Ramos (cell line): Measurements from ENCODE around the gene PRKRA.

Experiments
- in situ Hi-C: fragments of 300-500 bp; cut with MboI; formaldehyde crosslinking; loops from one replicate; pipeline ENCODE4 v1.14.3; 2022; ENCODE audit warnings: low sequenced_read_pairs; ENCODE audit not compliant: unreplicated experiment

Gene PRKRA

GRCh38 chr2:178469219-178469849, 18.4 kb upstream of the PRKRA start:
- in situ Hi-C loops = no loop called here

DNA sequence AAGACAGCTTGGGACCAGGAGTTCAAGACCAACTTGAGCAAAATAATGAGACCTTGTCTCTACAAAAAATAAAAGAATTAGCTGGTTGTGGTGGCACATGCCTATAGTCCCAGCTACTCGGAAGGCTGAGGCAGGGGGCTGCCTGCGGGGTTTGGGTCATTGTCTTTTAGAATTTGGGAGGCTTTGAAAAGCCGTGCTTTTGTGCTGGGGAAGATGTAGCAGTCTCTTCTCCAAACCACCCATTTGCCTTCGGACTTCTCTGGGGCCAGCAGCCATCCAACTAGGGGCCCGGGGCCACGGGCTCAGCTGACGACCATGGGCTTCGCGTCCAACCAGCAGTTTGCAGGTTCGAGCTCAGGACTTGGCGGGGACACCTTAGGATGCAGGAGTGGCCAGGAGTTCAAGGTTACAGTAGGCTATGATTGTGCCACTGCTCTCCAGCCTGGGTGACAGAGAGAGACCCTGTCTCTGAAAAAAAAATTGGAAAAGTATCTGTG, 6.5 kb upstream of the PRKRA start:
- in situ Hi-C loops = no loop called here

DNA sequence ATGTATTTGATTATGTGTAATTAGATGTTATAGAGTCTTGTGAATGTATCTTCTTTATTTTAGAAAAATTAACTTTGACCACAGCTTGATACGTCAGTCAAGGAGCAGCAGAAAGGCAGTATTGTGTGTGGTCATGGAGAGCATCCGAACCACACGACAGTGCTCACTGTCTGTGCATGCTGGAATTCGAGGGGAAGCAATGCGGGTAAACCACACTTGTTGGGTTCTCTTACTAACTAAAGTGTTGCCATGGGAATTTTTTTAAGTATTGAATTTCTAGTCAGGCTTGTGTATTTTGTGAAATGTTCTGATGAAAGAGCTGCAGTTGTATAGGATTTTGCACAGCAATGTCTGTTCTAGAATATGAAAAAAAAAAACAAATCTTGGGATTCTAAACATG, 5.0 kb upstream of the PRKRA start:
- in situ Hi-C loops = no loop called here

GRCh38 chr2:178452870-178453269, 1.9 kb upstream of the PRKRA start:
- in situ Hi-C loops = no loop called here

DNA sequence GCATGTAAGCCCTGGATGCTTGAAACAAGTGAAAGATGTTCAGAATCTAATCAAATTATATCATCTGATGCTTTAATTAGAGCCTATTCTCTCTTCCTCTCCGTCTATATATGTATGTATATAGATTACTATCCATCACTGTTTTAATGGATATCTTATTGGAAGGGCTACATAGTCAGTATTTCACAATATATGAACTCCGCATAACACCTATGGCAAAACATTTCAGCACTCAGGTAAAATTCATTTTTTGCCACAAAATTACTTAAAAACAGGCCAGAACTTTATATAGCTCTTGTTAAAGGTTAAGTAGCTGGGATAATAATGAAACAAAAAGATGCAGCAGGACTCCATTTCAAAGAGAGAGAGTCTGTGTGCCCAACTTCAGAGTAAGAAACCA, 1.4 kb upstream of the PRKRA start:
- in situ Hi-C loops = no loop called here

GRCh38 chr2:178450524-178450773, 526 bp downstream of the PRKRA start:
- in situ Hi-C loops = no loop called here

DNA sequence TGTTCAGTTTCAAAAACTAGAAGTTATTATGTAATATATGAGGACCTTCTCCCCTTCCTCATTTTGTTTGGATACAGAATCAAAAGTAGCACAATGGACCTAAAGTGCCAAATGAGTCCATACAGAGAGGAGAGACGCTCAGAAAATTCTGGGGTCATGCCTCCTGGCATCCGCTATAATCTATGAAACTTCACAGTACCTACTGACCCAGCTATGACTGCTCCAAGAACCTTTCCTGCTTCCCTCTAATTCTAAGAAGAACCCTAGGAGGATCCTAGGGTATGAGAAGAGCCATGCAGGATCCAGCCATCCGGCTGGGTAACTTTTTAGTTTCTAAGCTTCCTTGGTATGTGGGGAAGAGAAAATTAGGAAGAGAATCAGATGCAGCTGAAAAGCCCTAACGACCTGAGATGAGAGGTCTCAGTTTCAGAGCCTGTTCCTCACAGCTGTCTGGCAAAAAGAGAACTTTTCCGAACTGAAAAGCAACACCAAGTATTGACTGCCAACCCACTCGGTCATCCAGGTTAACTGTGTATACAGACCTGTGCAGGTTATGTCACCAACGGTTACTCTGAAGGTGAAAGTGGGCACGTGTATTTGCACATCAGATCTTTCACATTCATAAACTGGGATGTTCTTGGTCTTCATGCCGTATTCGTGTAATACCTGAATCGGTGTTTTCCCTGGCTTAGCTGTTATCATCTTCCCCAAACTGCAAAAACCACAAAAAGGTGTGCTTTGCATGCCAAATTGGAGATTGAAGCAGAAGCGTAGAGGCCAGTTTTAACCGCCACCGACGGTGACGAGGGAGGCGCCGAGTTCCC, 1.1 kb downstream of the PRKRA start:
- in situ Hi-C loops = no loop called here

DNA sequence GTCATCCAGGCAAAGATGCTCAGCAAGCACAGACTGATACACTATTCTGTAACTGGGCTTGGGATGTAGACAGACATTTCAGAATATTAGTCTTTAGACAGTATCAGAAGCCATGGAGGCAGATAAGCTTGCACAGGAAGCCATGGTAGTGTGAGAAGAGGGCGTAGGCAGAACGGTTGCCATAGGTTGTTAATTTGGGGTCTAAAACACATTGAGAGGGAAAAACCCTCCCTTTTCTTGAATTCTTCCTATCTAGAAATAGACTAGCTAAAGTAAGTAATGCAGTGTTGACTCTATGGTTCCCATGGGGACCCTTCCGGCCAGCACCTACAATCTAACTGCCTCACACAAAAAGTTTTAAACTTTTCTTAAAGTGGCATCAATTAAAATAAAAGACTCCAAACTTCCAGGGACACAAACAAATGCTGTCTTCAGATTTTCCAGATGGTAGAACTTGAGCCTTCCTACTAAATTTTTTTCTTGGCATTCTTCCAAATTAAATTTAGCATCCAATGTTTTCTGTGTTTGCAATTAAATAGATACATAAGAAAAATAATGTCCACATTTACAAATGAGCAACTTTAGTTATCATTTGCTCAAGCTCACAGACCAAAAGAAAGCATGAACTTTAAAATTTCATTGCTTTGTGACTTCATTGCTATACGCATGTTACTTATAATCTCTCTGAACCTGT, 1.9 kb downstream of the PRKRA start:
- in situ Hi-C loops = no loop called here

GRCh38 chr2:178441426-178441825, 9.5 kb downstream of the PRKRA start:
- in situ Hi-C loops = no loop called here

DNA sequence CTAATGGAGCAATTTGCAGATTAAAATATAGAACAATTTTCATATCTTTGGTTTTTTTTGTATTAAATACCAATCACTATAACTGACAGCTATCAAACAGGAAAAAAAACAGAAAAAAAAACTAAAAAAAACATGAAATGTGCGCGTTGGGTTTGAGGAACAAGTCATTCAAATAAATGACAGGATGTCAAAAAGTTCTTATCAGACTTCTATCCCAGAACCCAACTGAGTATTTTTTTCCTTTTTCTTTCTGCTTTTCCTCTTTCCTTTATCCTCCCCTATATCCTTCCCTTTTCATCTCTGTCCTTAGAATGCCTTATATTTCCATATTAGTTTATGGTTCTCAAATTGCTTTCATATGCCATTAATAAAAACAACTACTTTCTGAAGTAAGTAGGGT, 14.3 kb downstream of the PRKRA start:
- in situ Hi-C loops = no loop called here

- in situ Hi-C loops = no loop called here
These were observed 21.6 kb downstream of the PRKRA start for GRCh38 chr2:178429336-178429735.

DNA sequence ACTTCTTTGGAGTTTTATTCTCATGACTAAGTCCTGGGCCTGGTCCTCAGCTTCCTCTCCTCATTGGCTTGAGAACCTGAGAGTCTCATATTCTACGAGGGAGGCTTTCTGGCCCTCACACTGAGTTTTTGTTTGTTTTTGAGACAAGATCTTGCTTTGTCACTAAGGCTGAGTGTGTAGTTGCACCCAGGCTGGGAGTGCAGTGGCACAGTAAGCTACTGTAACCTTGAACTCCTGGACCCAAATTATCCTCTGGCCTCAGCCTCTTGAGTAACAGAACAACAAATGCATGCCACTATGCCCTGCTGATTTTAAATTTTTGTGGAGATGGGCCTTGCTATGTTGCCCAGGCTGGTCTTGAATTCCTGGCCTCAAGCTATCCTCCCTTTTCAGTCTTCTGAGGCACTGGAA, 22.6 kb downstream of the PRKRA start:
- in situ Hi-C loops = no loop called here

GRCh38 chr2:178427458-178427857, 23.5 kb downstream of the PRKRA start:
- in situ Hi-C loops = no loop called here

GRCh38 chr2:178426388-178426787, 24.6 kb downstream of the PRKRA start:
- in situ Hi-C loops = no loop called here

- in situ Hi-C loops = no loop called here
These were observed 25.6 kb downstream of the PRKRA start for GRCh38 chr2:178425255-178425827.

GRCh38 chr2:178423746-178424145, 27.2 kb downstream of the PRKRA start:
- in situ Hi-C loops = loop anchor here (25.0 kb wide), 1 partner anchor 311 kb away; the partner anchor contains the start of gene RBM45

- in situ Hi-C loops = loop anchor here (25.0 kb wide), 1 partner anchor 310 kb away; the partner anchor contains the start of gene RBM45
These were observed 28.9 kb downstream of the PRKRA start for GRCh38 chr2:178422097-178422496.

DNA sequence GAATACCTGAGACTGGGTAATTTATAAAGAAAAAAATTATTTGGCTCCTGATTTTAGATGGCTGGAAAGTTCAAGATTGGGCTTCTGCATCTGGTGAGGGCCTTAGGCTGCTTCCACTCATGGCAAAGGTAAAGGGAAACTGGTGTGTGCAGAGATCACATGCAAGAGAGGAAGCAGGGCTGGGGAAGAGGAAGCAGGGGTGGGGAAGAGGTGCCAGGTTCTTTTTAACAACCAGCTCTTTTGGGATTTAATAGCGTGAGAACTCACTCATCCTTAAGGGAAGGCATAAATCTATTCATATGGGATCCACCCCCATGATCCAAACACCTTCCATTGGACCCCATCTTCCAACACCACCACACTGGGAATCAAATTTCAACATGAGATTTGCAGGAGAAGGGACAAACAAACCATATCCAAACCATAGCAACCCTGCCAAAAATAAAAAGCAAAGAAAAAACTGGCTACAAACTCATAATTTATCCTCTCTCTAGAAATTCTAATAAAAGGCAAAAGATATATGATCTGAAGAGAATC, 30.4 kb downstream of the PRKRA start:
- in situ Hi-C loops = loop anchor here (25.0 kb wide), 1 partner anchor 308 kb away; the partner anchor contains the start of gene RBM45

GRCh38 chr2:178419123-178419522, 31.9 kb downstream of the PRKRA start:
- in situ Hi-C loops = loop anchor here (25.0 kb wide), 1 partner anchor 307 kb away; the partner anchor contains the start of gene RBM45

DNA sequence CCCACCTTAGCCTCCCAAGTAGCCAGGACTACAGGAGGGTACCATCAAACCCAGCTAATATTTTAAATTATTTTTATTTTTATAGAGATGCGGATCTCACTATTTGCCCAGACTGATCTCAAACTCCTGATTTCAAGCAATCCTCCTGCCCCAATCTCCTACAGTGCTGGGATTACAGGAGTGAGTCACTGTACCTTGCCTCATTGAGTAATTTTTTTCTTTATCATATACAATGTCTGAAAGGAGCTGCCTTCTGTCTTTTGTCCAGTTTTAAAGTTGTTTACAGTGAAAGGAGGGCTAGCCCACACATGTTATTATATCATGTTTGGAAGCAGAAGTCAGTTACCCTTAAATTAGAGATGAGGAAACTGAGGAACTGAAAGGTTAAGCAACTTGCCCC, 32.5 kb downstream of the PRKRA start:
- in situ Hi-C loops = loop anchor here (25.0 kb wide), 1 partner anchor 306 kb away; the partner anchor contains the start of gene RBM45
